ENCODE measurements around the gene HRC.
"Not testable (repeated sequence)": the region's sequence is repeated elsewhere in the genome, so short reads cannot be mapped to it uniquely, and the experiment has no call there.

The HRC gene

GRCh38 chr19:49135686-49136085 is 19.5 kb downstream of the HRC start:
- no peak for DNase-seq (ENCODE audit: low read depth in 2 of 2)

- DNase-seq (ENCODE audit: low read depth in 2 of 2) = peak in 1 of 2 donors; percentile 49
These were observed 21.4 kb downstream of the HRC start for GRCh38 chr19:49133621-49134454.

GRCh38 chr19:49132974-49133609 is 22.1 kb downstream of the HRC start:
- DNase-seq (ENCODE audit: low read depth in 2 of 2) = no peak

- DNase-seq (ENCODE audit: low read depth in 2 of 2) = no peak
These were observed 24.9 kb downstream of the HRC start for GRCh38 chr19:49130325-49130724.

GRCh38 chr19:49129238-49129583 is 26.0 kb downstream of the HRC start:
- DNase-seq (ENCODE audit: low read depth in 2 of 2) = no peak

- no peak for DNase-seq (ENCODE audit: low read depth in 2 of 2)
These were observed 26.5 kb downstream of the HRC start for GRCh38 chr19:49128545-49129237.

- DNase-seq (ENCODE audit: low read depth in 2 of 2) = peak; percentile 83 to 90
These were observed 27.3 kb downstream of the HRC start for GRCh38 chr19:49127674-49128544.

GRCh38 chr19:49127225-49127624 is 28.0 kb downstream of the HRC start:
- not testable (repeated sequence) for DNase-seq (ENCODE audit: low read depth in 2 of 2)

GRCh38 chr19:49126575-49126974 is 28.6 kb downstream of the HRC start:
- no peak for DNase-seq (ENCODE audit: low read depth in 2 of 2)

- no peak for DNase-seq (ENCODE audit: low read depth in 2 of 2)
These were observed 30.0 kb downstream of the HRC start for GRCh38 chr19:49125025-49125731.

GRCh38 chr19:49123285-49123684 is 31.9 kb downstream of the HRC start:
- not testable (repeated sequence) for DNase-seq (ENCODE audit: low read depth in 2 of 2)

GRCh38 chr19:49121841-49122240 is 33.4 kb downstream of the HRC start:
- not testable (repeated sequence) for DNase-seq (ENCODE audit: low read depth in 2 of 2)

GRCh38 chr19:49120868-49121267 is 34.3 kb downstream of the HRC start:
- DNase-seq (ENCODE audit: low read depth in 2 of 2) = no peak

- no peak for DNase-seq (ENCODE audit: low read depth in 2 of 2)
These were observed 34.9 kb downstream of the HRC start for GRCh38 chr19:49120325-49120683.

GRCh38 chr19:49119411-49120324 is 35.5 kb downstream of the HRC start, which contains the start of gene PPFIA3:
TSS of gene PPFIA3 (plus strand) at chr19:49119544. CDS start at chr19:49127874, 8,330 bp downstream.
- DNase-seq (ENCODE audit: low read depth in 2 of 2) = no peak

- DNase-seq (ENCODE audit: low read depth in 2 of 2) = peak; percentile 89 to 90
These were observed 36.4 kb downstream of the HRC start, which contains the start of gene C19orf73 for GRCh38 chr19:49118565-49119410. TSS of gene C19orf73 (minus strand) at chr19:49119143. CDS start at chr19:49119022, 121 bp downstream.

GRCh38 chr19:49117677-49118564 is 37.3 kb downstream of the HRC start:
- no peak for DNase-seq (ENCODE audit: low read depth in 2 of 2)

- no peak for DNase-seq (ENCODE audit: low read depth in 2 of 2)
These were observed 38.7 kb downstream of the HRC start for GRCh38 chr19:49116544-49116943.

Measured in stimulated activated CD8-positive, alpha-beta memory T cell treated with anti-CD3 and anti-CD28 coated beads, Interleukin-15, amount 100 ng/mL, for 48 hours (primary cell).